Esophagus squamous epithelium (tissue), 5 donors: Measurements from ENCODE around the gene ENHO. TPM values are rescaled to one million over a fixed set of nuclear protein-coding genes. Genes with fewer than 3 reads are reported as not detected.

Experiments used
- DNase-seq: peaks from one replicate; lab custom pipeline; 2025; lab: John Stamatoyannopoulos, UW
- H3K27ac ChIP-seq, 4 donors: fragments of 200-600 bp; sonication (generic); one replicate each; pipeline ENCODE4 v1.5.1; 2016 to 2019; ENCODE audit warnings: mild to moderate bottlenecking in 1 of 4
- H3K27me3 ChIP-seq, 4 donors: fragments of 200-600 bp; sonication (generic); 1 replicate in 3 of 4; 2 replicates in 1 of 4; pipeline versions ENCODE4 v1.5.1 to v1.6.0; 2017 to 2021; ENCODE audit warnings: antibody characterized with exemption in 1 of 4
- H3K36me3 ChIP-seq, 3 donors: fragments of 200-600 bp; sonication (generic); one replicate each; pipeline ENCODE4 v1.5.1; 2016 to 2019
- H3K4me1 ChIP-seq, 3 donors: fragments of 200-600 bp; sonication (generic); one replicate each; pipeline ENCODE4 v1.5.1; 2017 to 2019
- H3K4me3 ChIP-seq, 4 donors: fragments of 200-600 bp; sonication (generic); 1 replicate in 3 of 4; 2 replicates in 1 of 4; pipeline ENCODE4 v1.5.1; 2016 to 2019; ENCODE audit warnings: mild to moderate bottlenecking in 2 of 4, moderate library complexity in 1 of 4
- H3K9me3 ChIP-seq, 3 donors: fragments of 200-600 bp; sonication (generic); one replicate each; pipeline ENCODE4 v1.5.1; 2016 to 2019
- CTCF ChIP-seq, 6 experiments: fragments of 450-650 bp in 4 of 6; fragments of 200-600 bp in 2 of 6; sonication (generic) in 2 of 6; IDR thresholded peaks; one replicate each; pipeline ENCODE4 v1.5.1; 2016 to 2019; ENCODE audit warnings: antibody characterized with exemption in 6 of 6, mild to moderate bottlenecking in 4 of 6, moderate library complexity in 4 of 6
- POLR2A ChIP-seq, 4 donors: fragments of 450-650 bp; IDR thresholded peaks; one replicate each; pipeline ENCODE4 v1.6.1; 2017; ENCODE audit warnings: antibody characterized with exemption in 4 of 4, mild to moderate bottlenecking in 4 of 4, moderate library complexity in 3 of 4
- WGBS, 2 donors: methylation state at CpG; one replicate each; pipeline ENCODE4 v1.1.5; 2018; 5-methylcytosine and 5-hydroxymethylcytosine counted together
- intact Hi-C: fragments of 100-400 bp; cut with DNase I; formaldehyde crosslinking; loops from one replicate; pipeline ENCODE4 v1.15.0; 2022
- small RNA-seq, 4 donors: library from RNA; depleted of rRNA; stranded (forward); fragments of <200 nt; gene quantifications; one replicate each; pipeline ENCODE3, GENCODE V24; 2016
- total RNA-seq, 4 donors: library from RNA; depleted of rRNA; stranded (reverse); fragments of >200 nt; gene quantifications; one replicate each; pipeline ENCODE4 v1.1.0, GENCODE V29; 2016
- donor health status: DM: yes; HTN: yes; CAD: no.

Gene ENHO
- total RNA-seq, 4 donors from 2014 or later = 0.38 TPM; not detected in 3

GRCh38 chr9:34477541-34477940, 45.2 kb downstream of the ENHO start:
- Histone ChIP-seq H3K4me1 (no peaks in the 10 kb centered on the region), H3K4me3 (no peak overlapping the region), H3K9me3 (no peaks in the 10 kb centered on the region), H3K27ac (no peak overlapping the region), H3K36me3 (no peaks in the 10 kb centered on the region), H3K27me3 (peaks cover 0 to 17% (median 0%) of the 10 kb centered on the region in 4 donors)
- DNase-seq = no peak
- intact Hi-C loops = no loop called here
- WGBS, 2 donors = 37 to 70% methylated on average over 1 of the region's 1 CpG
- TF ChIP-seq POLR2A (IDR thresholded peaks at IDR 0.05) (no peak), CTCF (IDR thresholded peaks at IDR 0.05) (no peak)

GRCh38 chr9:34475097-34475496, 47.7 kb downstream of the ENHO start:
- no peaks in the 10 kb centered on the region for H3K4me1 ChIP-seq
- DNase-seq = no peak
- H3K36me3 ChIP-seq = no peaks in the 10 kb centered on the region
- intact Hi-C loops = no loop called here
- no peaks in the 10 kb centered on the region for H3K9me3 ChIP-seq
- 26 to 58% methylated on average over 3 of the region's 3 CpGs for WGBS, 2 donors
- no peak for TF ChIP-seq CTCF (IDR thresholded peaks at IDR 0.05)
- no peak for TF ChIP-seq POLR2A (IDR thresholded peaks at IDR 0.05)
- H3K4me3 ChIP-seq = no peak overlapping the region
- no peak overlapping the region for H3K27ac ChIP-seq
- peaks cover 0 to 13% (median 0%) of the 10 kb centered on the region in 4 donors for H3K27me3 ChIP-seq

Small RNAs within 50 kb of the gene (small RNA-seq; reads per million reads assigned to genes)
- 0 reads per million in 4 donors for gene RN7SKP24

Other genes starting within 250 kb of the ENHO start
- 1 to 10 TPM; 1.5 to 2.9 (median 1.6) TPM for gene KIF24, start 193.7 kb downstream of the ENHO start, total RNA-seq
- gene NUDT2, start 193.4 kb downstream of the ENHO start, total RNA-seq = 10 to 100 TPM in 3 of 4 donors, 1 to 10 TPM in 1; 9.2 to 29.3 (median 17.8) TPM
- gene MYORG, start 146.1 kb downstream of the ENHO start, total RNA-seq = 1 to 10 TPM; 5.3 to 8.8 (median 5.4) TPM
- 1 to 10 TPM; 4.0 to 7.6 (median 5.2) TPM for gene FAM219A, start 64.4 kb downstream of the ENHO start, total RNA-seq
- gene DNAI1, start 64.2 kb downstream of the ENHO start, total RNA-seq = not detected
- gene CNTFR, start 66.7 kb upstream of the ENHO start, total RNA-seq = 1 to 10 TPM in 1 of 4 donors, under 1 TPM in 2, not detected in 1; 0.29 to 4.6 (median 0.40) TPM
- gene RPP25L, start 89.1 kb upstream of the ENHO start, total RNA-seq = 10 to 100 TPM; 25.1 to 37.4 (median 28.0) TPM
- 100 to 1,000 TPM in 2 of 4 donors, 10 to 100 TPM in 2; 67.1 to 136 (median 103) TPM for gene DCTN3, start 97.5 kb upstream of the ENHO start, total RNA-seq
- gene ARID3C, start 106.1 kb upstream of the ENHO start, total RNA-seq = not detected
- 100 to 1,000 TPM in 1 of 4 donors, 10 to 100 TPM in 3; 77.4 to 112 (median 88.7) TPM for gene SIGMAR1, start 114.8 kb upstream of the ENHO start, total RNA-seq
- 10 to 100 TPM; 10.3 to 28.4 (median 14.1) TPM for gene GALT, start 123.7 kb upstream of the ENHO start, total RNA-seq
- gene IL11RA, start 129.2 kb upstream of the ENHO start, total RNA-seq = 10 to 100 TPM in 2 of 4 donors, 1 to 10 TPM in 2; 2.5 to 18.7 (median 9.3) TPM
- not detected for gene CCL27, start 139.7 kb upstream of the ENHO start, total RNA-seq
- 1 to 10 TPM in 2 of 4 donors, under 1 TPM in 1, not detected in 1; 0.57 to 1.7 (median 1.2) TPM for gene CCL19, start 168.3 kb upstream of the ENHO start, total RNA-seq
- gene CCL21, start 187.1 kb upstream of the ENHO start, total RNA-seq = 100 to 1,000 TPM in 1 of 4 donors, 10 to 100 TPM in 2, 1 to 10 TPM in 1; 3.7 to 181 (median 26.9) TPM